SK-N-MC (cell line): ENCODE data around the gene MUC5B.

Experiments
- EZH2 ChIP-seq: fragments of 200-600 bp; sonication (generic); IDR thresholded peaks from one replicate; pipeline ENCODE4 v1.6.1; 2017; ENCODE audit warnings: antibody characterized with exemption
- POLR2AphosphoS5 ChIP-seq: IDR thresholded peaks from 2 replicates; pipeline ENCODE4 v1.6.1; 2012; ENCODE audit warnings: mild to moderate bottlenecking, low read depth, low read length, borderline replicate concordance

GRCh38 chr11:1271406-1271805 is 48.5 kb downstream of the MUC5B start:
- no peak for TF ChIP-seq POLR2AphosphoS5
- no peak for TF ChIP-seq EZH2
